ENCODE results near the gene ZNF827. TPM values are rescaled to one million over a fixed set of nuclear protein-coding genes. Genes with fewer than 3 reads are reported as not detected.

The ZNF827 gene
- total RNA-seq, 1 experiment from 2014 or later: 6.3 TPM

GRCh38 chr4:145845118-145845517, 93.5 kb downstream of the ZNF827 start:
- TF ChIP-seq POLR2AphosphoS5 (IDR thresholded peaks at IDR 0.05; ENCODE audit: low read depth, low read length): no peak
- no peak for TF ChIP-seq CTCF (IDR thresholded peaks at IDR 0.05)
- TF ChIP-seq REST (IDR thresholded peaks at IDR 0.05; ENCODE audit: insufficient read depth in 1 of 2, low read depth in 2 of 2, low read length in 1 of 2): no peak
- TF ChIP-seq TCF7L2 (IDR thresholded peaks at IDR 0.05; ENCODE audit: low read depth, low read length): no peak
- no peak for TF ChIP-seq SIN3A (IDR thresholded peaks at IDR 0.05; ENCODE audit: borderline replicate concordance, insufficient read depth, low read depth, low read length)
- no peak for DNase-seq (ENCODE audit: low read depth, low spot score)
- ChIA-PET CTCF (no interaction called here), POLR2A (no interaction called here)
- Histone ChIP-seq H3K36me3 (ENCODE audit: control insufficient read depth, insufficient read depth, low read length) (no peaks in the 10 kb centered on the region), H3K27ac (ENCODE audit: low read length) (no peak overlapping the region), H3K4me1 (ENCODE audit: control insufficient read depth, insufficient read depth, low read length) (no peaks in the 10 kb centered on the region), H3K27me3 (ENCODE audit: control insufficient read depth, insufficient read depth, low read length) (no peaks in the 10 kb centered on the region), H3K9me3 (ENCODE audit: control insufficient read depth, insufficient read depth, low read depth, low read length) (no peaks in the 10 kb centered on the region), H3K4me3 (ENCODE audit: low read depth in 2 of 2, low read length in 2 of 2) (no peak overlapping the region)
- intact Hi-C loops (cut with micrococcal nuclease; ENCODE audit: unreplicated experiment) (no loop called here), in situ Hi-C loops (cut with HindIII; ENCODE audit: low pct_unique_long_range_greater_than_20kb, low sequenced_read_pairs) (no loop called here)
- no peak for ATAC-seq
- BruUV-seq (replicated peaks): no TSS peak

GRCh38 chr4:145843639-145844038, 95.0 kb downstream of the ZNF827 start:
- intact Hi-C loops (cut with micrococcal nuclease; ENCODE audit: unreplicated experiment) (no loop called here), in situ Hi-C loops (cut with HindIII; ENCODE audit: low pct_unique_long_range_greater_than_20kb, low sequenced_read_pairs) (no loop called here)
- no TSS peak for BruUV-seq (replicated peaks)
- H3K27me3 ChIP-seq (ENCODE audit: control insufficient read depth, insufficient read depth, low read length): no peaks in the 10 kb centered on the region
- ChIA-PET POLR2A (no interaction called here), CTCF (no interaction called here)
- H3K36me3 ChIP-seq (ENCODE audit: control insufficient read depth, insufficient read depth, low read length): no peaks in the 10 kb centered on the region
- no peak overlapping the region for H3K27ac ChIP-seq (ENCODE audit: low read length)
- H3K4me1 ChIP-seq (ENCODE audit: control insufficient read depth, insufficient read depth, low read length): no peaks in the 10 kb centered on the region
- H3K9me3 ChIP-seq (ENCODE audit: control insufficient read depth, insufficient read depth, low read depth, low read length): no peaks in the 10 kb centered on the region
- TF ChIP-seq SIN3A (IDR thresholded peaks at IDR 0.05; ENCODE audit: borderline replicate concordance, insufficient read depth, low read depth, low read length): no peak
- no peak for TF ChIP-seq TCF7L2 (IDR thresholded peaks at IDR 0.05; ENCODE audit: low read depth, low read length)
- no peak for TF ChIP-seq CTCF (IDR thresholded peaks at IDR 0.05)
- TF ChIP-seq REST (IDR thresholded peaks at IDR 0.05; ENCODE audit: insufficient read depth in 1 of 2, low read depth in 2 of 2, low read length in 1 of 2): no peak
- TF ChIP-seq POLR2AphosphoS5 (IDR thresholded peaks at IDR 0.05; ENCODE audit: low read depth, low read length): no peak
- DNase-seq (ENCODE audit: low read depth, low spot score): no peak
- no peak overlapping the region for H3K4me3 ChIP-seq (ENCODE audit: low read depth in 2 of 2, low read length in 2 of 2)
- ATAC-seq: no peak
